NCI-H446 treated with DMSO at 0.1 percent for 48 hours (cell line): ENCODE results near the gene RBFOX1.

Experiments
- DNase-seq: peaks from one replicate; lab custom pipeline; 2025; lab: John Stamatoyannopoulos, UW

The RBFOX1 gene

DNA sequence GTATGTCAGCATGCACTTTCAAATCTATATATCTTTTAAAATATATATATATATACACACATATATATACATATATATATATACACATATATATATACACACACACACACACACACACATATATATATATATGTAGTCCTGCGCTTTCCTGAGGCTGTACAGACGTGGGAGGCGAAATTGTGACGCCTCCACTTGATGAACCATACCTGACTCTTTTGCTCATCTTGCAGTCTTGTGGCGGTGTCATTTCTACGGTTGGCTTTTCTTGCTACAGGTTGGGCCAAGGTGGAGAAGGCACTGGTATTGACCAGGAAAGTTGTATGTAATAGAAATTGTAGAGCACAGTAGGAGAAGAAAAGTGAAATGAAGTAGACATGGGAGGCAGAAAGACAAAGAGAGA, 88.2 kb downstream of the RBFOX1 start:
- no peak for DNase-seq

- DNase-seq: no peak
Observed at GRCh38 chr16:7421578-7421977, 88.9 kb downstream of the RBFOX1 start.

DNA sequence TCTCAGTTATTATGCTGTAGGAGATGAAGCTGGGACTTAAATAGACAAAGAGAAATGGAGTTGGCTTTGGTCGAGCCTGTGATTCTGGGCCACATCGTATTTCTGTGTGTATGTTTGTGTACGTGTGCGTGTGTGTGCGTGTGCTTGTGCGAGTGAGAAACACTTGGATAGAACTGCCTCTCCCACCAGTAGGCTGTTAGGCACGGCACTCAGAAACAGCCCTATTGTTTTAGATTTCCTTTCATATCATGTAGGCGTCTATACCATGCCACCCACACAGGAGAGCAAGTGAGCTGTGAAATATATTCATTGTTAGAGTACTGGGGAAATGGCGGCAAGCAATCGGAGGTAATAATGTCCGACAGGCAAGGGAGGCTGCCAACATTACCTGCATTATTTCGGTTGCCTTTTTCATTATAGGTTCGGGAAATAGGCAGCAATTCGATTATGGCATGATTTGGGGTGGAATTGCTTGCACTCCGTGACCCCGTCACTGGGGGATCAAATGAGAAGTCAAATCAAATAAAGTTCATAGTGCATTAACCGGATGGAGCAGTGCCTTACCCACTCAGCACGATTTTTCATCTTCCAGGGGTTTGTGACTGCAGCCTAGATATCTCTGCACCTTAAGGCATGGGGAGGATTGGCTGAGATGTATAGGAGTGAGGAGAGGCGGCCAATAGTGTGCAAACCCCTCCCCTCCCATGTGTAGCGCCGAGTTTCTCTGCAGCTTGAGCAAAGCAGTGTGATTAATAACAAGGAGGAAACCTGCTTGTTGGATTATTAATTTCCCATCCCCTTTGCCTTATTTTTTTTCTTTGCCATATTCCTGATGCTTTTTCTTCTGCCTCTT, 89.6 kb downstream of the RBFOX1 start:
- no peak for DNase-seq

DNA sequence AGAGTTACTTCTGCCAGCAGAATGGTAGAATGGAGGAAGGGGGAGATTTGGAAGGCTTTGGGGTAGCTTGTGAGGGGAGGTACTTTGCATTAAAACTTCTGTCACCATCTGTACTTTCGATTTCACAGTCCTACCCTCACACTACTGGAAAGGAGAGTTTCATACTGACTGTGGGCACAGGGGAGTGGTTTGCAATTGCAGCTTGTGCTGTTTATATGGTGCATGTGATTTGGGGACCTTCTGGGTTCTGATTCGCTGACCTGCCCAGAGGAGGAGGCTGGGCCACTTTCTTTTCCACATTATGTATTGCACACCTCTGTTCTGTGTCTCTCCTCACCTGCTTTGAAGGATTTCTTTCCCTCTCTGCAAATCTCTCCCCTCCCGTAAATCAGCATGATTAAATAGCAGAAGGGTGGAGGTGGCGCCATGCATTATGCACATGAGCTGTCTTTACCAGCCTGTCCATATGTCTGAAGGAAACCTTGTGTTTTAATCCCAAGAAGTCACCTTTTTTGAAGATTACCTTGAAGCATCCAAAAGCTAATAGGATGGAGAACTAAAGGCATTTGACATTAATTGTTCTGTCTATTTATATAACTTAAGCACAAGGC, 90.9 kb downstream of the RBFOX1 start:
- DNase-seq: no peak

GRCh38 chr16:7426161-7426560, 93.5 kb downstream of the RBFOX1 start:
- no peak for DNase-seq

DNA sequence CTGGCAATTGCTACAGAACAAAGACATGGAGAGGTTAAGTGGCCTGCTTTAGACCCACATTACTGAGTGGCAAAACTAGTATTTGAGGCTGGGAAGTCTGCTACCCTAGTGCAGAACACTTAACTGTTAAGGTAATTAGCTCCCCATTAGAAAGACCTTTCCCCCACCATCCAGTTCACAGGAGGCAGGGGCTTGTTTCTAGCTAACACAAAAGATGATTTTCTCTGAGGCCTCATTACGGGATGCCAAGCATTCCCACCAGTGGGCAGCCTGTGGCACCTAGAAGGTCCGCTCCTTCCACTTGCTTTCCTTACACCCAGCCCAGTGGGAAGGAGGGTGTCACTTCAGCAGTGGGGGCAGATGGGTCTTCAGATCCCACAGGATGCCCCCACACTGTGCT, 99.1 kb downstream of the RBFOX1 start:
- DNase-seq: no peak

DNA sequence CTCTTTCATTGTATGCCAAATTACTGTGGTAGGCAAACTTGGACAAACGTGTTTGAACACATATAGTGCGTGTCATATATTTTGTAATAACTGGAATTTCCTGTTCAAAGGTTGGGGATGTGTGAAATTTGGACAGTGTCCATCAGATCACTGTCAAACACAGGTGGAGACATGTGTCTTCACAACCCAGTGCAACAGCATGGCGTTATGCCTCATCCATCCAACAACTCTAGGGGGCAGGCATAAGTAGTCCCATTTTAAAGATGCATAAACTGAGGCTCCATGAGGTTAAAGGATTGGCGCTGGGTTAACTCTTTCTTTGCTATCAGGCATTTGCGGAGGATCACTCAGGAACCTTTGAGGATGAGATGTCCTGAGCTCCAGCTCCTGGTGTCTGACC, 103.7 kb downstream of the RBFOX1 start:
- DNase-seq: no peak

DNA sequence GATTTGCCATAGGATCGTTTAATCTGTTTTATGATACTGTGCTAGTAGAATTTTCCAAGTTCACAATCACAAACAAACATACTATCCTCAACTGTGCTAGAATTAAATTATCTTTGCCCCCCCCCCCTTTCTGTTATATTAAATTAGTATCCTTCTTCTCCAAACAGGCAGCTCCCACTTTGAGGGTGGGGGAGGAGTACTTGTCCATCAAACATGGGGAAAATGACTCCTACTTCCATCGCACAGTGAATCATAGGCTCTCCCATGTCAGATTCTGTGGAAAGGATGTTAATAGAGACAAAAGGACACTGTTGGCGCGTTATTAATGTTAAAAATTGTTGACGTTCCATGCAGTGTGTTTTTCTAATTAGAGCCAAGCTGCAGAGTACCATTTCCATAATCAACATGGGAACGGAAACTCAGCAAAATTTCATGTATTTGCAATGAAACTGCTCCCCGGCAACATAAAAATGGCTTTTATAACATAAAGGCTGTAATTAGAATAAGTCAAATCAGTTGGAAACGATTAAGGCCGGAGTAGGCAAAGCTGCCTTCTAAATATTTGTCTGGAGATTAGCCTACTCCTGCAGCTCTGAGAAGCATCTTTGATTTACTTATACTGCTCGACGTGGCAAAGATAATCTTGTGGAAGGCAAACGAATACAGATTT, 104.6 kb downstream of the RBFOX1 start:
- no peak for DNase-seq

DNA sequence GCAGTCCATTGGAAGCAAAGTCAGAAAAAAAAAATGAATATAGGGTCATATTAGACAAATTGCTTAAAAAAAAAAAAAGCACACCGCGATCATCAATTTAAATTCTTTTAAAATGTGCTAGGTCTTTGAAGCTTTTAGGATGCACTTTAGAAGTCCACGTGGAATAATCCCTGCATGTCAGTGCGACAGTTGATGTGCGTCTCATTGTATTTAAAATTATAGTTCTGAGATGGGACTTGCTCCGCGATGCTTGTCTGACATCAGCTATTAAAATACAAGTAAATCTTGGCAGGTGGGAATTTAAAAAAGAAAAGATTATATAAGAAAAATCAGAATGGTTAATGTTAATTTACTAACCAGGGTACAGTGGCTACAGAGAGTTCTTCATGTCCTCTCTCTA, 105.2 kb downstream of the RBFOX1 start:
- DNase-seq: no peak

- DNase-seq: no peak
Observed at GRCh38 chr16:7438601-7439000, 106.0 kb downstream of the RBFOX1 start.

DNA sequence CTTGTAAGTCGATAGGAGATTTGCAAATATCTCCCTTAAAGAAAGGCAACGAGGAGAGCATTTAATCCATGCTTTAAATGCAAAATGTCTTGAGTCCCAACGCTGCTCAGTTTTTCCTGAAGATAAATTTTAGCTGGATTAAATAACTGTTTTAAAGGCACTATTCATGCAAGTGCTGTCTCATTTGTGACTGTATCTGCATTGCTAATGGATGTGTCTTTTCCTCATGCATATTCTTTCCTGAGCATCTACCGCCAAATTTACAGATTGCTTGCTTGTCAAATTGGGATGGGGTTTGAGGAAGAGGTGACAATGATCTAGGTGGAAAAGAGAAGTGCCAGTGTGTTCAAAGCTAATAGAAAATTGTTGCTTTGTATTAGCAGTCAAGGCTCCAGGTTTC, 106.9 kb downstream of the RBFOX1 start:
- DNase-seq: no peak

- DNase-seq: no peak
Observed at GRCh38 chr16:7440886-7441400, 108.3 kb downstream of the RBFOX1 start.

GRCh38 chr16:7442050-7442449, 109.4 kb downstream of the RBFOX1 start:
- DNase-seq: no peak

DNA sequence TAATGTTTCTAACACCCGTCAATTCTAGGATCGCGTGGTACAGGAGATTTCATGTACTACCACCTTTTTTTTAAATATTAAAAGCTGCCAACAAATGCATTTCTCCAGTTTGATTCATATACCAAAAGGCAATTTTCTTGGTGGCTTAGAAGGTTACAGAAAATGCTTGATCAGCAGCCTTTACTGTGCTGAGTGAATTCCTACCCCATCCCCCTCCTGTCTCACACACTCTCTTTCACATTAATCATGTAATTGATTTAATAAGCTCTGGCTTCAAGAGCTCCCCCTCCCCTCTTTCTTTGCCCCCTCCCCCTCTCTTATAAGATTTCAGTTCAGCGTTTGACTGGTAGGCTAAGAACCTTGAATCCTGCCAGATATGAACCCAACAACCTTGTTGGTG, 110.5 kb downstream of the RBFOX1 start:
- no peak for DNase-seq

- DNase-seq: no peak
Observed at GRCh38 chr16:7443648-7444365, 111.2 kb downstream of the RBFOX1 start.

- DNase-seq: no peak
Observed at GRCh38 chr16:7449306-7449705, 116.7 kb downstream of the RBFOX1 start.

DNA sequence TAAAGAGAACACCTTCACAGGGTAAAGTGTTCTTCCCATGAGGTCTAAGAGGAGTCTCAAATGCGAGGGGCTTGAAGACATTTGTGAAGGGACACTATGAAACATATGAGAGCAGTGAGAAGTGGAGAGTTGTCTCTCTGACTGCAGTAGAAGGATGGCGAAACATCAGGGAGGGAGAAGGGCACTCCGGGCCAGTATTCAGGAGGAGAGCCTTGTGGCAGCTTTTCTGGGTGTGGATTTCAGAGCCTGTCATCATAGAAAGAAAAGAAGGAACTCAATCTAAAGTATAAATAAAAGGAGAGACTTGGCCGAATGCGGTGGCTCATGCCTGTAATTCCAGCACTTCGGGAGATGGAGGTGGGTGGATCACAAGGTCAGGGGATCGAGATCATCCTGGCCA, 117.2 kb downstream of the RBFOX1 start:
- no peak for DNase-seq

GRCh38 chr16:7450440-7450839, 117.8 kb downstream of the RBFOX1 start:
- no peak for DNase-seq

GRCh38 chr16:7452090-7452489, 119.4 kb downstream of the RBFOX1 start:
- DNase-seq: no peak

GRCh38 chr16:7456211-7456610, 123.6 kb downstream of the RBFOX1 start:
- DNase-seq: no peak

DNA sequence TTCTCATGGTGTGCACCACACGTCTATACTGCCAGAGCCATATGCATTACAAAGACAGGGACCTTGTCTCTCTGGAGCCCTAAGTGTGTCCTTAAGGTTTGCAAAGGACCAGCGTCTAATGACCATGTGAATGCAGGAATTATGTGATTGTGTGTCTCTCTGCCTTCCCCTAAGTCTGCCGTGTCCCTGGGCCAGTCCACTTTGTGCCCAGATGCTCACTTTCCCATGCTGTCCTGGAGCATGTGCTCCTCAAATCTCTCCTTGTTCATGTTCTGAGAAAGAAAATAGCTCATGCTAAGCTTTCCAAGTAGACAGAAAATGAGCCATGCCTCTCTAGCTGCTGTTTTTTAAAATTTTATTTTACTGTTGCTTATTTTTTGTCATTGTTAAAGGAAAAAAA, 125.5 kb downstream of the RBFOX1 start:
- no peak for DNase-seq

- DNase-seq: no peak
Observed at GRCh38 chr16:7470344-7470743, 137.7 kb downstream of the RBFOX1 start.
